HepG2 (cell line): ENCODE results near the gene AAMP. TPM values are rescaled to one million over a fixed set of nuclear protein-coding genes. Genes with fewer than 3 reads are reported as not detected.

ENCODE experiments used
- ATAC-seq: fragments of 200-7000 bp; cut with Tn5 transposase; 3 replicates; pipeline ENCODE4 v1.9.1; 2020; ENCODE audit warnings: mild to moderate bottlenecking, moderate library complexity
- BruUV-seq: library from RNA; stranded (reverse); fragments of 400-500 nt; replicated peaks from 2 replicates; lab custom pipeline; 2021; lab: Mats Ljungman, UMichigan
- CTCF ChIA-PET: fragments of 300-600 bp; formaldehyde crosslinking; extraction: SDS; loops from one replicate; lab custom pipeline; 2021; ENCODE audit warnings: low total read pairs, inconsistent platforms, low intra/inter-chr PET ratio; lab: Yijun Ruan, JAX
- POLR2A ChIA-PET: fragments of 350-600 bp; sonication (Branson Sonifier 250); formaldehyde crosslinking; loops from one replicate; lab custom pipeline; 2020; ENCODE audit warnings: antibody characterized with exemption, inconsistent platforms; lab: Yijun Ruan, JAX
- DNase-seq: peaks from one replicate; pipeline ENCODE4 v3.0.0-alpha.2; 2015; ENCODE audit warnings: low spot score
- FAIRE-seq: peaks from 3 replicates; lab custom pipeline; 2011; peaks lifted over from hg19 to GRCh38; lab: Jason Lieb, UNC
- H2AFZ ChIP-seq: one replicate; pipeline ENCODE4 v1.6.1; 2011; ENCODE audit warnings: low read length, inconsistent platforms
- H3K27ac ChIP-seq: fragments of 300-600 bp; 3 replicates; pipeline ENCODE4 v1.8.0; 2011; ENCODE audit warnings: mixed run types, mild to moderate bottlenecking, mixed read lengths, low read length, inconsistent platforms; ENCODE audit not compliant: insufficient read depth; ENCODE audit errors: extremely low read length
- H3K27me3 ChIP-seq, 2 experiments: fragments of 200-600 bp in 1 of 2; 2 replicates in 1 of 2; 3 replicates in 1 of 2; pipeline versions ENCODE4 v1.6.0 to v1.8.0; 2011; ENCODE audit warnings: low read length in 2 of 2, mild to moderate bottlenecking in 2 of 2, moderate library complexity in 2 of 2, inconsistent platforms in 1 of 2; ENCODE audit not compliant: insufficient read depth in 2 of 2, control insufficient read depth in 1 of 2
- H3K36me3 ChIP-seq, 2 experiments: fragments of 200-600 bp in 1 of 2; replicated peaks in 1 of 2; 2 replicates in 1 of 2; 3 replicates in 1 of 2; pipeline versions ENCODE4 v1.5.1 to v1.8.0; 2011; ENCODE audit warnings: low read length in 2 of 2, inconsistent platforms in 1 of 2; ENCODE audit not compliant: insufficient read depth in 2 of 2, control insufficient read depth in 1 of 2
- H3K4me1 ChIP-seq: 2 replicates; pipeline ENCODE4 v1.5.1; 2012; ENCODE audit warnings: low read length, inconsistent platforms; ENCODE audit not compliant: insufficient read depth
- H3K4me2 ChIP-seq: 2 replicates; pipeline ENCODE4 v1.6.0; 2011; ENCODE audit warnings: low read depth, low read length, inconsistent platforms
- H3K4me3 ChIP-seq, 3 experiments: fragments of 200-600 bp in 1 of 3; sonication (generic), shearing (Covaris generic) in 1 of 3; replicated peaks in 1 of 3; 2 replicates each; pipeline ENCODE4 v1.5.1; 2011 to 2016; ENCODE audit warnings: low read length in 3 of 3, inconsistent platforms in 2 of 3, low read depth in 2 of 3, mild to moderate bottlenecking in 2 of 3, control low read depth in 1 of 3, mixed read lengths in 1 of 3; ENCODE audit not compliant: insufficient read depth in 1 of 3
- H3K79me2 ChIP-seq: one replicate; pipeline ENCODE4 v1.6.1; 2011; ENCODE audit warnings: low read length, inconsistent platforms; ENCODE audit not compliant: insufficient read depth
- H3K9ac ChIP-seq: 2 replicates; pipeline ENCODE4 v1.6.0; 2011; ENCODE audit warnings: mild to moderate bottlenecking, low read depth, low read length, inconsistent platforms; ENCODE audit not compliant: insufficient read depth
- H3K9me3 ChIP-seq: 2 replicates; pipeline ENCODE4 v1.5.1; 2012; ENCODE audit warnings: mild to moderate bottlenecking, low read length
- H4K20me1 ChIP-seq: 2 replicates; pipeline ENCODE4 v1.6.0; 2011; ENCODE audit warnings: inconsistent platforms, mild to moderate bottlenecking, low read length, moderate library complexity; ENCODE audit not compliant: insufficient read depth
- AGO1 ChIP-seq: fragments of 200-400 bp; formaldehyde crosslinking; IDR thresholded peaks from 2 replicates; pipeline ENCODE4 v1.6.1; 2017; ENCODE audit warnings: mild to moderate bottlenecking, low read depth, low read length, moderate library complexity; ENCODE audit not compliant: poor library complexity, severe bottlenecking
- ARNT ChIP-seq: fragments of 450-650 bp; IDR thresholded peaks from 2 replicates; pipeline ENCODE4 v1.6.1; 2017
- DPF2 ChIP-seq: sonication (generic); formaldehyde crosslinking; IDR thresholded peaks from 2 replicates; pipeline ENCODE4 v1.4.0; 2020; ENCODE audit warnings: mild to moderate bottlenecking, low read depth, missing genetic modification reagents, borderline replicate concordance
- GLI4 ChIP-seq: sonication (generic); formaldehyde crosslinking; IDR thresholded peaks from 2 replicates; pipeline ENCODE4 v1.5.1; 2020; ENCODE audit warnings: missing genetic modification reagents, mild to moderate bottlenecking, moderate library complexity, borderline replicate concordance
- NCOA2 ChIP-seq: sonication (generic); formaldehyde crosslinking; IDR thresholded peaks from 2 replicates; pipeline ENCODE4 v1.8.0; 2022; ENCODE audit warnings: inconsistent platforms
- ONECUT2 ChIP-seq: sonication (generic); formaldehyde crosslinking; IDR thresholded peaks from 2 replicates; pipeline ENCODE4 v1.4.0; 2020; ENCODE audit warnings: missing genetic modification reagents
- PATZ1 ChIP-seq: sonication (generic); formaldehyde crosslinking; IDR thresholded peaks from 2 replicates; pipeline ENCODE4 v1.4.0; 2020; ENCODE audit warnings: missing genetic modification reagents
- REL ChIP-seq: sonication (generic); formaldehyde crosslinking; conservative IDR thresholded peaks from 2 replicates; pipeline ENCODE4 v1.8.0; 2022; ENCODE audit warnings: mild to moderate bottlenecking, missing genetic modification reagents, moderate library complexity
- SMC3 ChIP-seq: IDR thresholded peaks from 2 replicates; pipeline ENCODE4 v1.6.1; 2011; ENCODE audit warnings: low read length, improper control_type of control experiment
- SP2 ChIP-seq: sonication (generic); formaldehyde crosslinking; IDR thresholded peaks from 2 replicates; pipeline ENCODE4 v1.5.1; 2020; ENCODE audit warnings: mild to moderate bottlenecking, missing genetic modification reagents
- TCF7L2 ChIP-seq: IDR thresholded peaks from 2 replicates; pipeline ENCODE4 v1.6.1; 2011; ENCODE audit warnings: mild to moderate bottlenecking, low read depth, low read length, moderate library complexity
- ZBTB46 ChIP-seq: sonication (generic); formaldehyde crosslinking; IDR thresholded peaks from 2 replicates; pipeline ENCODE4 v1.4.0; 2020; ENCODE audit warnings: mild to moderate bottlenecking, missing genetic modification reagents, borderline replicate concordance
- ZNF629 ChIP-seq: sonication (generic); formaldehyde crosslinking; conservative IDR thresholded peaks from 2 replicates; pipeline ENCODE4 v1.5.0; 2020; ENCODE audit warnings: missing genetic modification reagents
- WGBS: methylation state at CpG from one replicate; pipeline ENCODE4 v1.1.6; 2017; ENCODE audit warnings: low lambda C conversion rate; 5-methylcytosine and 5-hydroxymethylcytosine counted together
- in situ Hi-C: cut with HindIII; loops from 2 replicates; pipeline ENCODE4 v1.10.0; 2017; ENCODE audit warnings: low pct_unique_long_range_greater_than_20kb; ENCODE audit not compliant: extremely low pct_ligation_motif_present
- intact Hi-C: fragments of 100-400 bp; cut with micrococcal nuclease; formaldehyde crosslinking; loops from one replicate; pipeline ENCODE4 v1.10.0; 2022; ENCODE audit not compliant: unreplicated experiment
- polyA plus RNA-seq, 8 experiments: library from polyadenylated mRNA; depleted of rRNA in 3 of 8; stranded (reverse) in 7 of 8; unstranded in 1 of 8; fragments of >200 nt; fragmentation: Illumina TruSeq in 4 of 8; extraction: Trizol in 4 of 8; gene quantifications; 2 replicates each; pipeline versions ENCODE4 v1.2.1 to v1.2.3, GENCODE V29; 2011 to 2016; ENCODE audit warnings: low read depth in 4 of 8, missing spikeins in 1 of 8, mixed read lengths in 1 of 8; ENCODE audit not compliant: insufficient read depth in 1 of 8
- total RNA-seq, 5 experiments: library from RNA; depleted of rRNA; stranded (reverse); fragments of >200 nt; fragmentation: Illumina TruSeq; extraction: Trizol; gene quantifications; 2 replicates each; pipeline ENCODE4 v1.2.3, GENCODE V29; 2016; ENCODE audit warnings: low read depth in 1 of 5
- TF ChIP-seq, protein P1 (sequence below): sonication (generic); formaldehyde crosslinking; IDR thresholded peaks from 2 replicates; pipeline ENCODE4 v1.5.0; 2020; ENCODE audit warnings: mild to moderate bottlenecking, missing genetic modification reagents, moderate library complexity

The AAMP gene
- total and polyA plus RNA-seq, 2 of the 13 experiments (the other 11 are each of a cell fraction or from before 2014, with no cell fraction given), result 110 to 186 TPM

- 0 out of 2 replicates have a peak, but pooled peaks have one; percentile 12 for TF ChIP-seq PATZ1 (CRISPR knock-in tag)
- TF ChIP-seq TCF7L2, result no peak
- TF ChIP-seq, protein P1, sequence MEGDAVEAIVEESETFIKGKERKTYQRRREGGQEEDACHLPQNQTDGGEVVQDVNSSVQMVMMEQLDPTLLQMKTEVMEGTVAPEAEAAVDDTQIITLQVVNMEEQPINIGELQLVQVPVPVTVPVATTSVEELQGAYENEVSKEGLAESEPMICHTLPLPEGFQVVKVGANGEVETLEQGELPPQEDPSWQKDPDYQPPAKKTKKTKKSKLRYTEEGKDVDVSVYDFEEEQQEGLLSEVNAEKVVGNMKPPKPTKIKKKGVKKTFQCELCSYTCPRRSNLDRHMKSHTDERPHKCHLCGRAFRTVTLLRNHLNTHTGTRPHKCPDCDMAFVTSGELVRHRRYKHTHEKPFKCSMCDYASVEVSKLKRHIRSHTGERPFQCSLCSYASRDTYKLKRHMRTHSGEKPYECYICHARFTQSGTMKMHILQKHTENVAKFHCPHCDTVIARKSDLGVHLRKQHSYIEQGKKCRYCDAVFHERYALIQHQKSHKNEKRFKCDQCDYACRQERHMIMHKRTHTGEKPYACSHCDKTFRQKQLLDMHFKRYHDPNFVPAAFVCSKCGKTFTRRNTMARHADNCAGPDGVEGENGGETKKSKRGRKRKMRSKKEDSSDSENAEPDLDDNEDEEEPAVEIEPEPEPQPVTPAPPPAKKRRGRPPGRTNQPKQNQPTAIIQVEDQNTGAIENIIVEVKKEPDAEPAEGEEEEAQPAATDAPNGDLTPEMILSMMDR (CRISPR knock-in tag), result peak; percentile 26; the same call in 1 of the 2 replicates
These were observed 39.1 kb downstream of the AAMP start (continued) for GRCh38 chr2:218230882-218231281.

- H3K9me3 ChIP-seq, result no peaks in the 10 kb centered on the region
- H2AFZ ChIP-seq, result no peak overlapping the region
- no peaks in the 10 kb centered on the region for H4K20me1 ChIP-seq
- H3K4me1 ChIP-seq, result peaks cover 47% of the 10 kb centered on the region
- ChIA-PET CTCF (no interaction called here), POLR2A (interaction anchor here (1.1 to 1.7 kb wide), 2 partner anchors 13 kb away, joined by 4 to 11 read pairs; partner anchors contain the start of gene ARPC2)
- no peak overlapping the region for H3K27ac ChIP-seq
- no peak overlapping the region for H3K4me2 ChIP-seq
- no peak overlapping the region for H3K9ac ChIP-seq
- 100% methylated on average over 4 of the region's 4 CpGs for WGBS
- H3K27me3 ChIP-seq, result no peaks in the 10 kb centered on the region
- H3K79me2 ChIP-seq, result peaks cover 5% of the 10 kb centered on the region
- TF ChIP-seq ARNT, result no peak
- no peak for TF ChIP-seq ONECUT2 (CRISPR knock-in tag)
- no peak for TF ChIP-seq DPF2 (CRISPR knock-in tag)
- no peak for TF ChIP-seq REL (CRISPR knock-in tag)
- TF ChIP-seq AGO1, result no peak
- no peak for TF ChIP-seq ZNF629 (CRISPR knock-in tag)
- no peak for TF ChIP-seq ZBTB46 (CRISPR knock-in tag)
- no peak for TF ChIP-seq SP2
- no peak for TF ChIP-seq NCOA2
- no peak for TF ChIP-seq GLI4 (CRISPR knock-in tag)
- TF ChIP-seq SMC3, result no peak
- BruUV-seq, result TSS peak; percentile 11
- DNase-seq, result no peak
- intact Hi-C loops (no loop called here), in situ Hi-C loops (no loop called here)
- no peak for ATAC-seq
- H3K36me3 ChIP-seq, result peaks cover 27 to 88% of the 10 kb centered on the region in 2 experiments
- no peak for FAIRE-seq
- H3K4me3 ChIP-seq, result no peak overlapping the region
These were observed 40.1 kb downstream of the AAMP start for GRCh38 chr2:218229851-218230250.
